GM12872 (cell line): Measurements from ENCODE around the gene PCBP3.

Experiments
- CTCF ChIP-seq: IDR thresholded peaks from 3 replicates; pipeline ENCODE4 v1.5.1; 2011; ENCODE audit warnings: low read depth, mild to moderate bottlenecking, low read length, moderate library complexity; ENCODE audit not compliant: insufficient read depth

Gene PCBP3

GRCh38 chr21:45931397-45931969 lies 288.0 kb downstream of the PCBP3 start:
- TF ChIP-seq CTCF: no peak

GRCh38 chr21:45932922-45933502 lies 289.5 kb downstream of the PCBP3 start:
- TF ChIP-seq CTCF: no peak

GRCh38 chr21:45934085-45934484 lies 290.6 kb downstream of the PCBP3 start:
- no peak for TF ChIP-seq CTCF

- TF ChIP-seq CTCF: no peak
These were observed 291.0 kb downstream of the PCBP3 start for GRCh38 chr21:45934554-45934953.

- TF ChIP-seq CTCF: no peak
These were observed 292.1 kb downstream of the PCBP3 start for GRCh38 chr21:45935628-45936027.

GRCh38 chr21:45937721-45938452 lies 294.4 kb downstream of the PCBP3 start:
- TF ChIP-seq CTCF: no peak

- TF ChIP-seq CTCF: no peak
These were observed 294.9 kb downstream of the PCBP3 start for GRCh38 chr21:45938453-45938755.
